Stimulated activated CD8-positive, alpha-beta memory T cell treated with anti-CD3 and anti-CD28 coated beads, Interleukin-4, amount 100 ng/mL, for 1 hour (primary cell): ENCODE results near the gene PLEK2.

ENCODE experiments used
- DNase-seq, 2 donors: peaks; one replicate each; pipeline ENCODE4 v3.0.0-alpha.2; 2020; ENCODE audit warnings: low read depth in 2 of 2, low spot score in 1 of 2

The PLEK2 gene

DNA sequence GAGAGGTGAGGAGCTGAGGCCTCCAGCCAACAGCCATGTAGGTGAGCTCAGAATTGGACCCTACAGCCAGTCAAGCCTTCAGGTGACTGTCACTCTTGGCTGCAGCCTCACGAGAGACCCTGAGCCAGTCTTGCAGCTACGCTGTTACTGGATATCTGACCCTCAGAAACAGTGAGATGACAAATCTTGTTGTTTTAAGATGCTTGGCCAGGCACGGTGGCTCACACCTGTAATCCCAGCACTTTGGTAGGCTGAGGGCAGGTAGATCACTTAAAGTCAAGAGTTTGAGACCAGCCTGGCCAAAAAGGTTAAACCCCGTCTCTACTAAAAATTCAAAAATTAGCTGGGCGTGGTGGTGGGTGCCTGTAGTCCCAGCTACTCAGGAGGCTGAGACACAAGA, 6.2 kb downstream of the PLEK2 start:
- DNase-seq: no peak

- no peak for DNase-seq
Observed at GRCh38 chr14:67400434-67400833, 11.5 kb downstream of the PLEK2 start.

DNA sequence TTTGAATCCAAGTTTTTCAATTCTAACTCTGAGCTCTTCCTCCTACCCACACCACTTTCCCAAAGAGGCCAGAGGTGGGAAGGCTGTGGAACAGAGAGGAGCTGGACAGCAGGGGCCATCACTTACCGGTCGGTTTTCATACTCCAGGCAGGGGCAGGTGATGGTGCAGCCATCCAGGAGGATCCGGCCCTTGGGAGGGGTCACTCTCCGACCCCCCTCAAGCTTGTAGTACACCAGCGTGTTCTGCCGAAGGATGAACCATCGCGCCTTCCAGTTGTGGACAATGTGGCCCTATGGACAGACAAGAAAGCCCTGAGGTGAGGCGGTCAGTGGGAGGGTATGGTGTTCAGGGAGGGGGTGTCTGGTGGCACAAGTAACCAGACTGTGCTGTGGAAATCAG, 14.4 kb downstream of the PLEK2 start:
- no peak for DNase-seq

DNA sequence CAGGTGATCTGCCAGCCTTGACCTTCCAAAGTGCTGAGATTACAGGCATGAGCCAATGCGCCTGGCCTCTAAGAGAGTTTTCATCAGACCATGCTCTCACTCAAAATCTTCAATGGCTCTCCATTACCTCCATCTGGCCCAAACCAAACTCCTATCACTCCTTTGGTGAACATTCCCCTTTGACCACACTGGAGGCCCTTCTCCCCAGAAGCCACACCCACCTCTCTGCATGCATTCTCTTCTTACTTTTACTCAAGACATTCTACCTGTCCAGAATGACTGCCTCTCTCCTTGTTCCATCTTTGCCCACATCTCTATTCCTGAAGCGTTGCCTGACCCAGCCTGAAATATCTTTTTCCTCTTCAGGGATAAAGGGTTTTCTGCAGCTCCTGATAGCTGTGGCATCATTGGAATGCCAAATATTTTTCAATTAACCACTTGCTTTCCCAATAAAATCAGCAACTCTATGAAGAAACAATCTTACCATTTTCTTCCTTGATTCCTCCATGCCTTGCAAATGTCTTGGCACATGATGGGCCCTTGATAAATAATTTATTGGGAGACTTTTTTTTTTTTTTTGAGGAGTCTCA, 15.5 kb downstream of the PLEK2 start:
- DNase-seq: no peak

GRCh38 chr14:67395876-67396189, 16.1 kb downstream of the PLEK2 start:
- no peak for DNase-seq

DNA sequence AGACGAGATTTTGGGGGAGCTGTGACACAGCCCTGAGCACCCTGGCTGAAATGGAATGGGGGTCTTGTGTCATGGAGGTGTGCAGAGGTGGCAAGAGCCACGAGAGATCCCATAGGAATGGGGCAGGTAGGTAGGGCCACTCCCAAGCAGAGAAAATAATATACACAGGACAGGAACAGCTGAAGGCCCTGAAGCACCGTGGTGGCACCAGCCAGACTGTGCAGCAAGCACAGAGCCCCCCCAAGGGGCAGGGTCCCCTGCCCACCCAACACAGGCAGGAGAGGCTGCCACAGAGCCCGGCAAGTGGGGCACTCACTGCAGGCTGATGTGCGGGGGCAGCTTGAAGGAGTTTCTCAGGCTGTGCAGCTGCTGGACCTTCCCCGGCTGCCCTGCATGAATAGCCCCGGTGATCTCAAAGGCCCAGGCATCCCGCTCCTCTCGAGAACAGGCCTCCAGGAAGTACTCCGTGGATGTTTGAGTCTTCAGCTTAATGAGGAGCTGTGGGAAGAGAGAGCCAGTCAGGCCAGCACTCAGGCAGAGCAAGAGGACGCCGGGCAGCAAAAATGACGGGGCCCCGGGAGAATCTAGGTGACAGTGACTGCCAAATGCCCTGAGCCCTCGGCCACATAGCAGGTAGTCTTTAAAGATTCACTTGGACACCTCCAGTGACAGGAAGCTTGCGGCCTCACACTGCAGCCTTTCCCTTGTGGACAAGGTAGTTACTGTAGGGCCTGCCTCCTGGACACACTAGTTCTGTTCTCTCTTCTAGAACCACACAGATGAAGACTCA, 16.7 kb downstream of the PLEK2 start:
- DNase-seq: no peak

GRCh38 chr14:67393689-67394088, 18.3 kb downstream of the PLEK2 start:
- DNase-seq: no peak

DNA sequence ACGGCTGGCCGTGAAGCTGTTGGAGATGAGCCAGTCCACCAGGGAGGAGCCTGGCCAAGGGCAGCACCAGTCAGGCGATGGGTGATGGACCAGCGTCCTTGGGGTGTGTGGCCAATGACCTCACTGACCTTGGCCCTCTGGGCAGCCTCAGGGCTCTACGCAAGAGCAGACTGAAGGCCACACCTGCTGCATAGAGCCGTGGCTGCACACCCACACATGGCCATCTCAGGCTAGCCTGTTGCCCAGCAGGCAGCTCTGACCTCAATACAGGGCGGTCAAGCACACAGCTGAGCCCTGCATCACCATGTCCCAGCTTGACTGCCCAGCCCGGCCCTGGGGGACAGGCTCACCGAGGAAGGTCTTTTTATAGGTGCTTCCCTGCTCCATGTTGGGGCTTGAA, 19.2 kb downstream of the PLEK2 start:
- no peak for DNase-seq

DNA sequence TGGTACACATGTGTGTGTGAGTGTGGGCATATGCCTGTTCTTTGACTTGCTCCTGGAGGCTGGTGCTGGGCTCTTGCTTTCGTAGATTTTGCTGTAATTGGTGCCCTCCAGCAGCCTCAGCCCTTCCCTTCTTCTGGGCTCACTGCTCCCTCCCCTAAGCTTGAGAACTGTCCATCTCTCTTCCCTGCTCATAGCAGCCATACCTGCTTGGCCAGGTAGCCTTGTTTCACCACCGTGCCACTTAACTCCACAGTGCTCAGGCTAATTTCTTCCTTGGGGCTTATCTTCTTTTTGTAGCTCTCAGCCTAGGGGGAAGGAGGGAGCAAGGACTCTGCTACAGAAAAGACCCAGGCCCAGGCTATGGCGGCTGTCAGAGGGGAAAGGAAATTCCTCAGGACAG, 19.8 kb downstream of the PLEK2 start:
- no peak for DNase-seq

- no peak for DNase-seq
Observed at GRCh38 chr14:67391268-67391667, 20.7 kb downstream of the PLEK2 start.

DNA sequence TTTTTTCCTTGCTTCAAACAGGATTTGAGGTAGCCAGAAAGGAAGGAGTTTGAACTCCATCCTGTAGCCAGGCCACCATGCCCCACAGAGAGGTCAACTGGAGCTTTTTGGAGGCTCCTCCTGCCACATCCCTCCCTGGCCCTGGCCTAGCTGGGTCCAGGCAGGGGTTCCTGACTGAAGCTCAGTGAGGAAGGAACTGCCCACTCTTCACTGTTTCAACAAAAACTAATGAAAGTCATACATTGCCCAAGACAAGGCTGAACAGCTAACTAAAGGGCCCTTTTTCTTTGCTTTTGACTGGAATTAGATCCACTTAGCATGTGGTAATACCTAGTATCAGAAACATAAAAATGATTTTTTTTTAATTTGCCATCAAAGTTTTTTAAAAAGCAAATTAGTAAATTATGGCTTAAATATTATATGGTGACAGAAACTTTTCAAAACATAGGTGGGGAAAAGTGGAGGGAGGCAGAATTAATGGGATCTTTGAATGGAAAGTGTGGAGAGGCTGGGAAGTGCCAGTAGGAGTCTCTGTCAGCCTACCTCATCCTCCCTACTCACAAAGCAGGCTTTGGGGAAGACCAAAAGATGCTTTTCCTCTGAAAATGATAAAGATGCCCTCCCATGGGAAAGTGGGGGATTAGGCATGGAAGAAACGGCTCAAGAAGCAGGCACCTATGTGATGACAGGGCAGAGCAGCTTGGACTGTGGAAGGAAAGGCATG, 22.0 kb downstream of the PLEK2 start:
- no peak for DNase-seq

DNA sequence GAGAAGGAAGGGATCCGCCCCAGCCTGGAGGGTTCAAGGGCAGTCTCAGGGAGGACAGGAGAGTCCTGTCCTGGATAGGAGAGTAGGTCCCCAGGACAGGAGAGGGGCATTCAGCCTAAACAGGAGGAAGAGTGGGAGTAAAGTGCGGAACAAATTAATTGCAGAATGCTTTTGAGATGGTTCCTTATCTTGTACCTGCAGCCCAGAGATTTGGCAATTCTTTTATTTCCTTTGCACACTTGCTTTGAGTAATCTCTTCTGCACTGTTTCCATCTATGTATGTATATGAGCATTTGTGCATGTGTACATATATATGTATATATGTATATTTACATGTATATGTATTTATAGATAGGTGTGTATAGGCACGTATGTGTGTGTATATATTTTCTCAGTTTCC, 22.7 kb downstream of the PLEK2 start:
- DNase-seq: no peak

GRCh38 chr14:67387195-67387594, 24.8 kb downstream of the PLEK2 start:
- DNase-seq: no peak

DNA sequence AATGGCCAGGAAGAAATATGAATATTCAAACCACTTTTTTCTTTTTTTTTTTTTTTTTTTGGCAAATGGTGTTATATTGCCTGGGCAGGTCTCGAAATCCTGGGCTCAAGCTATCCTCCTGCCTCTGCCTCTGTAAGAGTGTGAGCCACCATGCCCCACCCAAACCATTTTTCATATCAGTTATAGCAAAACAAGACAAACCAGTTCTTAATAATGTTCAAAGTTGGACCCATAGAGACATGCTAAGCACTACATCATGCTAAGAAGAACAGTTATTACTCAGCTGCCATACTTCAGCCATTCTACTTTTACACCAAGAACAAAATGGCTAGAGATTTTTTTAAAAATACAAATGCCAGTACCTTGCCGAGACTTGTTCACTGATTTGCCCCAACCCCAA, 26.3 kb downstream of the PLEK2 start:
- DNase-seq: no peak

GRCh38 chr14:67385120-67385519, 26.8 kb downstream of the PLEK2 start:
- no peak for DNase-seq

DNA sequence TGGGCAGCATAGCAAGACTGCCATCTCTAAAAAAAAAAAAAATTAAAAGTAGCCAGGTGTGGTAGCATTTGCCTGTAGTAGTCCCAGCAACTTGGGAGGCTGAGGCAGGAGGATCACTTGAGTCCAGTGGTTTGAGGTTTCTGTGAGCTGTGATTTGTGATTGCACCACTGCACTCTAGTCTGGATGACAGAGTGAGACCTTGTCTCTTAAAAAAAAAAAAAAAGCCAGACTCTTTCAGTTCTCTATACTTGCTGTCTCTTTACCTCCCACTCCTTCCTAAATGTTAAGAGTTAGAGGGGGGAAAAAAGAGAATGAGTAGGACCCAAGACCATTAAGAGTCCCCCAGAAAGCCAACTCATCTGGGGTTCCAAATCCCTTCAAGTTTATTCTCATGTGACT, 34.0 kb downstream of the PLEK2 start:
- no peak for DNase-seq

DNA sequence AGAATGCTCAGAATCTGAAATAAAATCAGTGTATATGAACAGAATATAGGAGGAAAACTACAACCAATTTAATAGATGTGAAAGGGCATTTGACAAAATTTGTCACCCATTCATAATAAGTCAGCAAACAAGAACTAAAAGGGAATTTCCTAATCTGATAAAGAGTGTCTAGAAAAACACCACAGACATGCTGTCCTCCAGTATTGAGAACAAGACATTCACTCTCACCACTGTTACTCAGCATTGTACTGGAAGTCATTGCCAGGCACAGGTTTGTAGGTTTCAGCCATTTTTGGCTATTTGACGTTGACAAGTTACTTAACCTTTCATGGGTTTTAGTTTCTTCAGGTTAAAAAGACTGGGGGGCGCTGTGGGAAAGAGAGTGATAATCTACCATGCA, 38.6 kb downstream of the PLEK2 start:
- DNase-seq: no peak

- no peak for DNase-seq
Observed at GRCh38 chr14:67372833-67373232, 39.1 kb downstream of the PLEK2 start.

DNA sequence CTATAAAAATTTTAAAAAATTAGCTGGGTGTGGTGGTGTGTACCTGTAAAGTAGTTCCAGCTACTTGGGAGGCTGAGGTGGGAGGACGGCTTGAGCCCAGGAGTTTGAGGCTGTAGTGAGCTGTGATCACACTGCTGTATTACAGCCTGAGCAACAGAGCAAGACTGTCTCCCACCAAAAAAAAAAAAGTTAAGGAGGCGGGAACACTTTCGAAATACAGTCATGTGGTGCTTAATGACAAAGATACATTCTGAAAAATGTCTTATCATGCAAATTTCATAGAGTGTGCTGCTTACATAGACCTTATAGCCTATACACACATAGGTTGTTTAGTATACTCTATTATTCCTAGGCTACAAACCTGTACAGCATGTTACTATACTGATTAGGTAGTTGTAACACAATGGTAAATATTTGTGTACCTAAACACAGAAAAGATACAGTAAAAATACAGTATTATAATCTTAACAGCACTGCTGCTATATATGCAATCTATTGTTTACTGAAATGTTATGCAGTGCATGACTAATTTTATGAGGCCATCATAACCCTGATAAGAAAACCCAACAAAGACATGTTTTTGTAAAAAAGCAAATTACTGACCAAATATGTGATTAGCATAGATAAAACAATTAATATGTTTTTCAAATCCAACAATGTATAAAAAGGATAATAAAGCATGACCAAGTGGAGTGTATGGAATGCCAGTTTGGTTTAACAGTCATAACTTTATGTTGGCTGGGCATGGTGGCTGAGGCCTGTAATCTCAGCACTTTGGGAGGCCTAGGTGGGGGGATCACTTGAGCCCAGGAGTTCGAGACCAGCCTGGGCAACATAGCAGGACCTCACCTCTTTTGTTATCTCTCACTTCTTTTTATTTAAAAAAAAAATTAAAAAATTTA, 40.5 kb downstream of the PLEK2 start:
- DNase-seq: no peak

- DNase-seq: no peak
Observed at GRCh38 chr14:67370830-67371229, 41.1 kb downstream of the PLEK2 start.

DNA sequence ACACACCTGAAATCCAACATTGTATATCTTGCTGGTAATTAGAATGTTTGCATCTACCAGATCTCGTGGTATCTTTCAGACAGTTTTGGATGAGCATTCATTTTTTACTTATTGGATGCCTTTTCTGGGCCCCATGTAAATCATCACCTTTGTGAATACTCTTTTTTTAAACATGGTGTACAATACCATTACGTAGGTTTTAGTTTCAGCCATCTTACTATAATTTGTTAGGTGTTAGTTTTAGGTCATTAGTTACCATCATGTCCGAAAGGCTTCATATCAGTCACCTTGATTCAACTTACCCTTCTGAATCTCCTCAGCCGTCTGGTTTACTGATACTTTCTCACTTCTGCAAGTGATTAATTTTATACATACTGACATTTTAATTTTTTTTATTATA, 46.5 kb downstream of the PLEK2 start:
- DNase-seq: no peak
